ENCODE data around the gene PSMA2.
"Not testable (repeated sequence)": the region's sequence is repeated elsewhere in the genome, so short reads cannot be mapped to it uniquely, and the experiment has no call there.

The PSMA2 gene

GRCh38 chr7:42907316-42907715 lies 24.7 kb downstream of the PSMA2 start:
- DNase-seq (ENCODE audit: low read depth in 2 of 2, low spot score in 1 of 2), result no peak

- DNase-seq (ENCODE audit: low read depth in 2 of 2, low spot score in 1 of 2), result no peak
These were observed 25.8 kb downstream of the PSMA2 start for GRCh38 chr7:42906181-42906580.

- no peak for DNase-seq (ENCODE audit: low read depth in 2 of 2, low spot score in 1 of 2)
These were observed 29.6 kb downstream of the PSMA2 start for GRCh38 chr7:42902331-42902730.

GRCh38 chr7:42900842-42901241 lies 31.1 kb downstream of the PSMA2 start:
- DNase-seq (ENCODE audit: low read depth in 2 of 2, low spot score in 1 of 2), result no peak

GRCh38 chr7:42893346-42894240 lies 38.4 kb downstream of the PSMA2 start:
- no peak for DNase-seq (ENCODE audit: low read depth in 2 of 2, low spot score in 1 of 2)

GRCh38 chr7:42886893-42887505 lies 45.0 kb downstream of the PSMA2 start:
- no peak for DNase-seq (ENCODE audit: low read depth in 2 of 2, low spot score in 1 of 2)

- no peak for DNase-seq (ENCODE audit: low read depth in 2 of 2, low spot score in 1 of 2)
These were observed 45.8 kb downstream of the PSMA2 start for GRCh38 chr7:42886129-42886528.

GRCh38 chr7:42885183-42885582 lies 46.8 kb downstream of the PSMA2 start:
- DNase-seq (ENCODE audit: low read depth in 2 of 2, low spot score in 1 of 2), result not testable (repeated sequence)

- DNase-seq (ENCODE audit: low read depth in 2 of 2, low spot score in 1 of 2), result no peak
These were observed 48.0 kb downstream of the PSMA2 start for GRCh38 chr7:42883950-42884349.

- no peak for DNase-seq (ENCODE audit: low read depth in 2 of 2, low spot score in 1 of 2)
These were observed 51.6 kb downstream of the PSMA2 start for GRCh38 chr7:42880392-42880791.

- DNase-seq (ENCODE audit: low read depth in 2 of 2, low spot score in 1 of 2), result no peak
These were observed 53.7 kb downstream of the PSMA2 start for GRCh38 chr7:42878303-42878702.

- DNase-seq (ENCODE audit: low read depth in 2 of 2, low spot score in 1 of 2), result no peak
These were observed 54.1 kb downstream of the PSMA2 start for GRCh38 chr7:42877862-42878261.

GRCh38 chr7:42876182-42877068 lies 55.5 kb downstream of the PSMA2 start:
- peak in 1 of 2 donors; percentile 8 for DNase-seq (ENCODE audit: low read depth in 2 of 2, low spot score in 1 of 2)

- DNase-seq (ENCODE audit: low read depth in 2 of 2, low spot score in 1 of 2), result no peak
These were observed 62.6 kb downstream of the PSMA2 start for GRCh38 chr7:42869131-42870020.

- no peak for DNase-seq (ENCODE audit: low read depth in 2 of 2, low spot score in 1 of 2)
These were observed 63.5 kb downstream of the PSMA2 start for GRCh38 chr7:42868480-42868879.

All from stimulated activated CD8-positive, alpha-beta memory T cell treated with anti-CD3 and anti-CD28 coated beads, Interleukin-4, amount 100 ng/mL, for 4 hours (primary cell).